Progenitor cell of endocrine pancreas (in vitro differentiated cells): ENCODE measurements around the gene UBXN6. TPM values are rescaled to one million over a fixed set of nuclear protein-coding genes. Genes with fewer than 3 reads are reported as not detected.

Experiments
- DNase-seq: peaks from one replicate; pipeline ENCODE4 v3.0.0; 2021; ENCODE audit warnings: low spot score; ENCODE audit not compliant: unreplicated experiment
- H3K27ac Mint-ChIP-seq: 2 replicates; pipeline ENCODE4 v1.8.0; 2021; ENCODE audit warnings: mild to moderate bottlenecking, moderate library complexity, mixed read lengths
- H3K27me3 Mint-ChIP-seq: 2 replicates; pipeline ENCODE4 v1.8.0; 2021; ENCODE audit warnings: mixed read lengths
- H3K36me3 Mint-ChIP-seq: 2 replicates; pipeline ENCODE4 v1.8.0; 2022; ENCODE audit warnings: mixed read lengths; ENCODE audit not compliant: insufficient read depth
- H3K4me1 Mint-ChIP-seq: 2 replicates; pipeline ENCODE4 v1.8.0; 2021; ENCODE audit warnings: low read depth, mixed read lengths
- H3K4me3 Mint-ChIP-seq: 2 replicates; pipeline ENCODE4 v1.8.0; 2021; ENCODE audit warnings: low read depth, mild to moderate bottlenecking, moderate library complexity, mixed read lengths
- H3K9me3 Mint-ChIP-seq: 2 replicates; pipeline ENCODE4 v1.8.0; 2021; ENCODE audit warnings: low read depth, mixed read lengths
- CTCF ChIP-seq: fragments of 200-600 bp; sonication (generic); IDR thresholded peaks from one replicate; pipeline ENCODE4 v1.5.0; 2021; ENCODE audit warnings: antibody characterized with exemption, mild to moderate bottlenecking; ENCODE audit not compliant: unreplicated experiment
- total RNA-seq: library from RNA; stranded (reverse); gene quantifications from 2 replicates; pipeline ENCODE4 v1.2.1, GENCODE V29; 2021

UBXN6 gene
- total RNA-seq, 1 donor from 2014 or later: 57.2 TPM

- no peaks in the 10 kb centered on the region for H3K4me1 Mint-ChIP-seq
- no peaks in the 10 kb centered on the region for H3K9me3 Mint-ChIP-seq
- no peaks in the 10 kb centered on the region for H3K27me3 Mint-ChIP-seq
- H3K27ac Mint-ChIP-seq: no peak overlapping the region
- H3K36me3 Mint-ChIP-seq: peaks cover 16% of the 10 kb centered on the region
- H3K4me3 Mint-ChIP-seq: no peak overlapping the region
- no peak for DNase-seq
- no peak for TF ChIP-seq CTCF
These were observed 24.6 kb downstream of the UBXN6 start for GRCh38 chr19:4432918-4433506.

GRCh38 chr19:4431808-4432674 lies 25.6 kb downstream of the UBXN6 start:
- H3K27ac Mint-ChIP-seq: no peak overlapping the region
- H3K36me3 Mint-ChIP-seq: peaks cover 16% of the 10 kb centered on the region
- no peaks in the 10 kb centered on the region for H3K9me3 Mint-ChIP-seq

GRCh38 chr19:4431296-4431695 lies 26.3 kb downstream of the UBXN6 start:
- Mint-ChIP-seq H3K27me3 (no peaks in the 10 kb centered on the region), H3K9me3 (no peaks in the 10 kb centered on the region), H3K27ac (no peak overlapping the region), H3K4me1 (no peaks in the 10 kb centered on the region), H3K36me3 (peaks cover 16% of the 10 kb centered on the region), H3K4me3 (no peak overlapping the region)
- no peak for TF ChIP-seq CTCF
- no peak for DNase-seq

More at GRCh38 chr19:4431808-4432674, 25.6 kb downstream of the UBXN6 start:
- H3K27me3 Mint-ChIP-seq: no peaks in the 10 kb centered on the region
- H3K4me3 Mint-ChIP-seq: no peak overlapping the region
- no peaks in the 10 kb centered on the region for H3K4me1 Mint-ChIP-seq
- no peak for DNase-seq
- no peak for TF ChIP-seq CTCF

- TF ChIP-seq CTCF: no peak
- no peak overlapping the region for H3K4me3 Mint-ChIP-seq
- H3K36me3 Mint-ChIP-seq: peaks cover 19% of the 10 kb centered on the region
- no peak for DNase-seq
- H3K27ac Mint-ChIP-seq: no peak overlapping the region
- no peaks in the 10 kb centered on the region for H3K27me3 Mint-ChIP-seq
- no peaks in the 10 kb centered on the region for H3K4me1 Mint-ChIP-seq
- H3K9me3 Mint-ChIP-seq: no peaks in the 10 kb centered on the region
These were observed 26.8 kb downstream of the UBXN6 start for GRCh38 chr19:4430760-4431159.

GRCh38 chr19:4429771-4430171 lies 27.8 kb downstream of the UBXN6 start:
- Mint-ChIP-seq H3K27ac (no peak overlapping the region), H3K9me3 (no peaks in the 10 kb centered on the region), H3K4me1 (no peaks in the 10 kb centered on the region), H3K4me3 (no peak overlapping the region), H3K36me3 (peaks cover 18% of the 10 kb centered on the region), H3K27me3 (no peaks in the 10 kb centered on the region)
- DNase-seq: no peak
- no peak for TF ChIP-seq CTCF
